NCI-H748 treated with DMSO at 0.1 percent for 48 hours (cell line): ENCODE results near the gene NUB1.

Source experiments
- DNase-seq: peaks from one replicate; lab custom pipeline; 2025; lab: John Stamatoyannopoulos, UW

Gene NUB1

DNA sequence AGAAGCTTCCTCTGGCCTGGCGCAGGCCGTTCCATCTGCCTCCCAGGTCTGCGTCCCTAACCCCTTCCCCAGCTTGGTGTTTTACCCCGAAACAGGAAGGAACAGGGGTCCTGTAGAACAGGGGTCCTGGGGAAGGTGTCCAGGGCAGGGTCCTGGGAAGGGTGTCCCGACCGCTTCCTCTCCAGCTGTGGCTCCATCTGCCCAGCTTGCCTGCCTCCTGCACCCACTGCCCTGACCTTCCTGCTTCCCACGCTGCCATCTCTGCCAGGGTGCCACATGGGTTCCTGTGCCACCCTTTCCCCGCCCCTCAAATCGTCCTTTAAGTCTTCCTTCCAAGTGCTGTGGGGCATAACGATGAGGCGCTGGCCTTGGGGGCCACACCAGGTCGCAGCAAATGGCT is 35.8 kb downstream of the NUB1 start:
- DNase-seq, result no peak

DNA sequence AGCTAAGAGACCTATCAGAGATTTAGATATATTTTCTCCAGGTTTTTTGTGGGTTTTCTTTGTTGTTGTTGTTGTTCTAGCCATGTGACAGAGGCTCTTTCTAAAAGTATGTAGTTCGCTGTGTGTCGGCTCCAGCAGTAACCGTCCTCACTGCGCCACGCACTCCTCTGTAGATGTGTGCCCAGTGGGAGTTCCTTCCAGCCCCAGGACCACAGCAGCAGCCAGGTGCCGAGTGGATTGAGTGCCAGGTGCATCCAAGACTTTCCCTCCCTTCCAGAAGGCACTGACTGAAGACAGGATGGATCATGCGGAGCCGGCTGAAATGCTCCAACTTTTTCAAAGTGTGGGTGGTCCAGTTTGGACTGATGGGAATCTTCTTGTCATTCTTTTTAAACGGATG is 36.4 kb downstream of the NUB1 start:
- DNase-seq, result no peak

DNA sequence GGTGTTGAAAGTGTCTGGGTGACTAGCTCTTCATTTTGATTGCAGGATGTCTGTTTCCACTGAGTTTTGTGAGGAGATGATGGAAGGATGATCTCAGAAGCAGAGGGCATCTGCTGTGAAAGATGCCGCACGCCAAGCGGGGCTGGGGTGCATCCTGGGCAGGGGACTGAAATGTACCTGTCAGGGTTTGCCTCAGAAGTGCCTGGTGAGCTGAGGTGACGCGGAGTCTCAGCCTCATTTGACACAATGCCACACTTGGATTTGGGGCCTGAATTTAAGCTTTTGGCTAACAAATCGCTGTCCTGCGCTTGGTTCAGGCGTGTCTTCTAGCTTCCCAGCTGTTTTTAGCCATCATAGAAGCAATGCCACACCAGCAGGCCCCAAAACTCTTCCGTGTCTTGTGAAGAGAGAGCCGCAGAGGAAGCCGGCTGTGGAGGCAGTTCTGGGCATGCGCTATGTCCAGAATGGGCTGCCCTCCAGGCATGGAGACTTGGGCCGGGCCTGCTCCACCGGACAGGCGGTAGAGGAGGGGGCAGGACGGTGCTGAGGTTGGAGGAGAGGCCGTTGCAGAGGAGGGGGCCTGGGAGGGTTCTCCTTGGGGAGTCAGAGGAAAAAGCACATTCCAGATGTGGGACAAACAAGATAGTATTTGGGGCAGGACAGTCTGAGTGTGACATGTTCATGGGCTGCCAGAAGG is 37.0 kb downstream of the NUB1 start:
- no peak for DNase-seq

DNA sequence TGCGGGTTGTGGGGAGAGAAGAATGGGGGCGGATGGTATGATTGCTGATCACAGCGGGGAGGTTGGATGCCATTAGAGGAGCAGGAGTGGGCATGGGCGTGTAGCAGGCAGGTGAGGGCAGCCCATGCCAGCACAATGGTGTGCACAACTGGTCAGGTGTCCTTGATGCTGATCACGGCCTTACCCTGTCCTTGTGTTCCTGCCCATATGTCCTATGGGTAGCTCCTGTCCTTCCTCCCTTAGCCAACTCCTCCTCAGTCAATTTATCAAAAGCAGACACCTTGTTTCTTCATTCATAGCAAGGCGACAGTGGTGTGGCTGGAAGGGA is 37.5 kb downstream of the NUB1 start:
- DNase-seq, result no peak

DNA sequence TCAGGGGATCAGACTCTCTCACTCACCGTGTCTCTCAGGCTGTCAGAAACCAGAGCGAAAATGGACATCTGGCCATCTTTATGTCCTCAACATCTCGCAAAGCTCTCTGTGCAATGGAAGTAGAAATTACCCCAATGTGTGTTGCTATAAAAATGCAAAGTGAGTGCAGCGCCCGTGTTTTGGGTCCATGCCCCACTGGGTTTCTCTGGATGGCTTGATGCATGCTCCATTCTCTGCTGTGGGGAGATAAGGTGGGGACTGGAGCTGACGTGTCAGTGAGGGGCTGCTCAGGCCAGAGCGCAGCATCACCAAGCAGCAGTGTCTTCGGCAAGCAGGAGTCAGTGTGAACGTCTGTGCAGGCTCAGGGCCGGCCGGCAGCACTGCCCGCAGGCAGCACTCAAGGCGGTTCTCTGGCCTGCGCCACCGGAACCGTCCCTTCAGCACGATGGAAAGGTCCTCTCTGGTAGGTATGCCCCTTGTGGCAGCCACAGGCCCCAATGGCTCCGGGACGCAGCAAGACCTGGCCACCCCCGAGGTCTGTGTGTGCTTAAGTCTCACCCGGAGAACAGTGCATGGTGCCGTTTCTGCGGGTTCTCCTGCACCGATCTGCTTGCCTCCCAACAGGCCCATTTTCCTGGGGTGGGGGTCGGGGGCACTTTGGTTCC is 38.1 kb downstream of the NUB1 start:
- no peak for DNase-seq

DNA sequence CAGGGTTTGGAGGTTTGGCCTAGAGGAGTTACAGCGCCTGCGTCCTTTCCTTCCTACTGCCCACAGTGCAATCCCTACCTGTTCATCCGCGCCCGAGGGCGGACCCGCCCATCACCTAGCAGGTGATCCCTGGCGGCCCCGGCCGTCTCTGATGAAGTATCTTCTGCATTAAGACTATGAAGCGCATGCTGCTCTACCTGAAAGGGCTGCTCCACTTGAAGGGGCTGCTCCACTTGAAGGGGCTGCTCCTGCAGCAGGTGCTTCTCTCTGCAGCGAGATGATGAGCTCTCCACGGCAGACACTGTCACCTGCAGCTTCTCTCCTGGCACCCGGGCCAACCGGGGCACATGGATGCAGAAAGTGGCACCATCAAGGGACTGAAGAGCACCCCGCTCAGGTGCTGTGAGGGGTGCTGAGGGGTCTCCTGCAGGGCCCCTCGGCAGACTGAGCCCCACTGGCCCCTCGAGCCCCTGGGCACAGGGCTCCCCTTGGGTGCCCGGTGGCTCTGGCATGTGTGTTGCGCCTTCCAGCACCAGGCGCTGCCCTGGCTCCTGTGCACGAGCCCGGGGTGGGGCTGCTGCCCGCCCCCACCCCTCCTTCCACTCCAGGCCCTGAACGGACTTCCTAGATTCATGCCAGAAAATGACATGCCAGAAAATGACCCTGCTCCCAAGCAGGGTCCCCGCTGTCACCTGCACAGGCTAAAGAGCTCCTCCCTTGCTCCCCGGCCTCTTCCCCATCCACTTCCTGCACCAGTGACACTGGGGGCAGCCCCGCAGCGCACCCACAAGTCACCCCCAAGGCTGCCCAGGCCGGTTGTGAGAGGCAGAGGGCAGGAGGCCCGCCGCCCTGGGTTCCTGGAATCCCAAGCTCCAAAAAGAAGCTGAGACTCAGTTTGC is 38.8 kb downstream of the NUB1 start:
- DNase-seq, result no peak

DNA sequence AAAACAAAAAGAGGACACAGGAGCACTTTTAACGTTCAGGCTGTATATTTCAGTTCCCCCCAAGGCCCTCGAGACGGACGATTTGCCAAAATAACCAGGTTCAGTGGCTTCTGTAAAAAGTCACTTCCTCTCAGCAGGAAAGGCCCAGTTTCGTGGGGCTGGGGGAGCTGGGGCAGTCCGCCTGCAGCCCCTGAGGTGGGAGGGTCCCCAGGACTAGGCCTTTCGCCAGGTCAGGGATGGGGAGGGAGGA is 39.4 kb downstream of the NUB1 start:
- no peak for DNase-seq

DNA sequence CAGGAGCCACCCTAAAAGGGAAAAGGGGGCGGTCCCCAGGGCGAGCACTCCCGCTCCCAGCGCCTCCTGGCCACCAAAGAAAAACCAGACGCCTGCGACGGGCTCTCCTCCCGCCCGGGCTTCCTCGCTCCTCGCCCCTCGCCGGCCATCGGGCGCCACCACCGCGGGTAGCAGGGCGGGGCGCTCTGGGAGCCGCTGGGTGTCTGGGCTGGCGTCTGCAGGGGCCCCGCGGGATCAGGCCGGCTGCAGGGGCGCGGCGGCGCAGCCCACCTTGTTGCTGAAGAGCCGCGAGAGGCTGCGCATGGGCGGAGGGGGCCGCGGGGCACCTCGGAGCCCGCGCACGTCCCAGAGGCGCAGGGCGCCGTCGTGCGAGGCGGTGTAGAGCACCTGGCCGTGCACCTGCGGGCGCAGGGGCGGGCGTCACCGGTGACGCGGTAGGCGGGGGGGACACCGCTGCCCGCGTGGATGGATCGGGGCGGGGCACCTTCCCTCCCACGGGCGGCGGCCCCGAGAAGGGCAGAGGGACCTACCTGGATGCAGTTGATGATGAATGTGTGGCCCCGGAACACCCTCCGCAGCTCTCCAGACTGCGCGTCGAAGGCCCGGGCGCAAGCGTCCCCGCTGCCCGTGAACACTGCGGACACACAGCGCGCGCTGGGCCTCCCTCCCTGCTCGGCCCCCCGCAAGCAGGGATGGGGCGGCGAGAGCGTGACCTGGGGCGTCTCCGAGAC is 39.9 kb downstream of the NUB1 start:
- DNase-seq, result no peak

DNA sequence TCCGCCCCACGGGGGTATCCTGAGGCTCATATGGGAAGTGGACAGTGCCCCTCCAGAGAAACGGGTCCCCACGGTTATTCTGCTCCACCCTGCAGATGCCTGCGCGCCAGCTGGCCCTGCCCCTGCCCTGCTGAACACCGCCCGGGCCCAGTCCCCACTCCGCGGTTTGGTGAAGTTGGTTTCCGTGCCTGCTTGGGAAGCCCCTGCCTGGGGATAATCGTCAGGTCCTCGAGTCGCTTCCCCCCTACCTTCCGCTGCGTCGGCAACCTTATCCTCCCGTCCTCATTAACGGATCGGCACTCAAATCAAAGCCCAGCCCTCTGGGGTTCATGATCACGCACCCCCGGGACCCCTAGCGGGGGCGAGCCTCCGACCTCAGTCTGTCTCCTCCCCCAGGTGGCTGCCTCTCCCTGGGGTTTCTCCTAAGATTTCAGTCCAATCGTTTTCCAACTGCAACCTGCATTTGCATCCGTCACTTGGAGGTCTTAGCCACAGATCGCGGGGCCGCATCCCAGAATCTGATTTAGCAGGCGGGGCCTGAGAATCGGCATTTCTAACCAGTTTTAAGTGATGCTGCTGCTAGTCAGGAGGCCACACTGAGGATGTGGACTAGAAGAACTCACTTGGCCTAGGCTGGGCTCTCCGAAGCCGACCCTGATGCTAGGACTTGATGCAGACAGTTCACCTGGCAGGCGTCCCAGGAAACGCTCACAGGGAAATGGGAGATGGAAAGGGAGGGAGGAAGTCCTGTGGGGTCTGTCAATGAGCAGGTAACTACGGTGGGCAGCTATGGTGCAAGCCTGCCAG is 40.7 kb downstream of the NUB1 start:
- peak; percentile 2 for DNase-seq

DNA sequence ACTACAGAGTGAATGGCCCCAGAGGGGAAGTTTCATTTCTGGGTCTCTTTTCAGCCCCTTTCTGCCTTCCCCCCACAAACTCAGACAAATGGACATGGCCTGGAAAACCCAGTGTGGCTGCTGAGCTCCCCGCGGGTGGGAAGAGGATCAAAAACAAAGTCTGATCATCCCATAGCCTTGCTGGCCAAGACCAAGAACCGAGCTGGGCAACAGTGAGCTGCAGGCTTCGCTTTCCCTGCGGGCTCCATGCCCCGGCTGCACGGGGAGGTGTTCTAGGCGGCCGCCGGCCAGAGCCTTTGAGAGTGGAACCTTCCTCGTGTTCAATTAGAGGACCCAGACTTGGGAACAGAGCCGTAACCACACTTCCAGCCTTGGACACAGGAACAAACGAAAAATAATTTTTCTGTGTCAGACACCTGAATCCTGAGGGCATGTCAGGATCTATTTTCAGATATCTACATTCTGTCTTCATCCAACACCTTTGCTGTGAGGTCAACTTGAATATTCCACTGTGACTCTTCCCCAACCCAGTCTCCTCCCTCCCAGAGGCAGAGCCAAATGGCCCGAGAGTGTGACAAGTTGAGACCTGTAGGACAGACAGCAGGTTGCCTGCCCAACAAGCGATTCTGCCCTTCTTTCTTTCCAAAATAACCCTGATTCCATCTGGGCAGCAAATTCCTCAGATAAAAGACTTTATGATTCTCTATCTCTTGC is 42.2 kb downstream of the NUB1 start:
- DNase-seq, result no peak

DNA sequence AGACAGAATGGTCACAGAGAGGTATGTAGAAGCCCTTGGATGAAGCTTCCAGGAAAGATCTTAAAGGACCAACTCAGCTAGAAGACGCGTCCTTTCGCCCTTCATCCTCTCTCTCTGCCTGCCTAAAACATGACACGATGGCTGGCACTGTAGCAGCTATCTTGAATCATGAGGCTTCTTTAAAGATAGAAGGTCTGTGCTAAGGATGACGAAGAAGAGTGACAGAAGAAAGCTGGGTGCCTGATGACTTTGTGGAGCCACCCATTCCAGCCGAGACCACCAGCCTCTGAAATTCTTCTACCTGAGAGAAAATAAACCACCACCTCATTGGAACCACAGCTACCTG is 42.7 kb downstream of the NUB1 start:
- DNase-seq, result no peak

DNA sequence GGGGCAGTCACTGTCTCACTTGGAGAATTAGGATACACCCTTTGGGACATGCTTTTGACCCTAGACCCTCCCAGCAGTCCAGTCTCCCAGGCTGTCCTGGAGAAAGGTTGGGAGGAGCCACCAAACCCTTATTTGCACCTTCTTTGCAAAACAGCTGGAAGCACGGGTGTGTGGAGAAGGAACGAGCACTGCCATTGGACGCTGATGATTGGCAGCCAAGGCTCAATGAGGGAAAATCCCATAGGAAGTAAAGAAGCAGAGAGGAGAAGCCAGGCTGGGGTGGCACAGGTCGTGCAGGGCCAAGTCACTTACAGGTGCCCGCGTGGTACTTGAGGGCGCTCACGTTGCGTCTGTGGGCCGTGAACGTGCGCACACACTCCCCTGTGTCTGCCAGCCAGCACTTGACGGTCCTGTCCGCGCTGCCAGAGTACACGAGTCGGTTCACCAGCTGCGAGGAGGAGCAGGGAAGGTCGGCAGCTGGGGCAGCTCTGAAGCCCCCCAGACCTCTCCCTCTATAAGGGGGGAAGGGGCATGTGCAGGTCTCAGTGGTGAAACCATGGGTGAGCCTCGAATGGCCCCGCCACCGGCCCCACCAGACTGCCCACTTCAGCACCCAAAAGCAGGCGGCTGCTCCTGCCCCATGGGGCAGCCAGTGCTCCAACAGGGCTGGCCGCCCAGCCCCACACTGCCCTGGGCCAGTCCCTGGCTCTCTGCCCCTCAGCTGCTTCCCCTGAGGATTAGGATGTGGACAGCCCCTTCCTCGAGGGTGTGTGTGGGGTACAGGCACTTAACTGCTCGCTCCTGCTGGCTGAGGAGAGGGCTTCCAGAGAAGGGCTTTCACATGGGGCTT is 43.4 kb downstream of the NUB1 start:
- DNase-seq, result no peak

DNA sequence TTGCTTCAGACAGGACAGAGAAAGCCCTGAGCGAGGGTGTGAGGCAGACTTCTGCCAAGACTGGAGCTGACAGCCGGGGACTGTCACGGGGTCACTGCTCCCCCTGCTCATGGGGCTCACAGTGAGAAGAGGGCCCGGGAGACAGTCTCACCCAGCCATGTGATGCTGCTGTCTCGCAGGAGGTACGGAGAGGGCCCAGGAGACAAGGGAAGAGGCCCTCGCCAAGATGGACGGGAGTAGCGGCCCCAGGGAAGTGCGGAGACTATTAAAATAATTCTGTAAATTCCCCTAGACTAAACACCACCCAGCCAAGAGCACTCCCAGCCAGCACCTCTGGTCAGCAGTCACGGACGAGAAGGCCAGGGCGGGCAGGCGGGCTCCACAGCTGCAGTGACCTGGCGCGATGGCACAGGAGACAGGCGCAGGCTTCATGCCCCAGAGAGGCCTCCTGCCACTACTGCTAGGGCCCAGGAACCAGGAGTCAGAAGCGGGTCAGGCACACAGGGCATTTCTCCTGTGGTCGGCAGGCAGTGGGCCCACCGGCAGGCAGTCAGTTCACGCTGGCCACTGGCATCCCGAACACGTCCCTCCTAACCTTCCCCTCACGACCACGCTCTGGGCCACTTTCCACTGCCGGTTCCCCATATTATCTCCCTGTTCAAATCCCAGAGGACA is 44.2 kb downstream of the NUB1 start:
- no peak for DNase-seq

DNA sequence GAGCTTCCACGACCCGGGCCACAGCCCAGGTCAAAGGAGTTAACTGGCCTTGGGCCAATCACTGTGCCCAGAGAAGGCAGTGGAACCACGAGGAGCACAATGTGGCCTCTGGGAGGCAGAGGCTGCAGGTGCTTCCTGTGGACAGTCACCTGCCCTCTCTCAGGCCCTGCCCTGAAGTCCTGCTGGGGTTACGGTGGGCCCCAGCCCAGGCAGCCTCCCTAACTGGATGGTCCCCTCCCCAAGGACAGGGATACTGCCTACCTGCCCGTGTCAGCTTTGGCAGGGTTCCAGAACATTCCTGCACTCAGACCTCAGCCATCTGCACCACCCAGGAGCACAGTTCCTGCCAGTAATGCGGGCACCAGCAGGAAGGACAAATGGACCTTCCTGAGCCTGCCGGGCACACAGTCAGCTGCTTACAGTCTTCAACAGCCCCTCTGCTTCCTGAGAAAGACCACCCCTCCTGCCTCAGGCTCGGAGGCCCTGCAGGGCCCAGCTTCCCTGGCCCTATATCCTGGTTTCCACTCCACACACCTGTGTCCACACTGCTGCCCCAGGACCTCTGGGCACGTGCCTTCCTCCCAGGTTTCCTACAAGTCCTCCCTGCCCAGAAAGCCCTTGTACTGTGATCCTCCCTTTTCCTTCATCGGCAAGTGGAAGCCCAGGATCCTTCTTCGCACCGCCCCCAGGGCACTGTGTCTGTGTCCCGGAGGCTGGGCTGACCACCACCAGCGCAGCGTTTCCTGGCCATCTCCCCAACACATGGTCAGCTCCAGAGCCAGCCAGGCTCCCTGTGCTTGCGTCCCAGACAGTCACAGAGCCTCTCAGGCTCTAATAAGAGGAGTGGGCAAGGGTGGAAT is 44.9 kb downstream of the NUB1 start:
- DNase-seq, result no peak

DNA sequence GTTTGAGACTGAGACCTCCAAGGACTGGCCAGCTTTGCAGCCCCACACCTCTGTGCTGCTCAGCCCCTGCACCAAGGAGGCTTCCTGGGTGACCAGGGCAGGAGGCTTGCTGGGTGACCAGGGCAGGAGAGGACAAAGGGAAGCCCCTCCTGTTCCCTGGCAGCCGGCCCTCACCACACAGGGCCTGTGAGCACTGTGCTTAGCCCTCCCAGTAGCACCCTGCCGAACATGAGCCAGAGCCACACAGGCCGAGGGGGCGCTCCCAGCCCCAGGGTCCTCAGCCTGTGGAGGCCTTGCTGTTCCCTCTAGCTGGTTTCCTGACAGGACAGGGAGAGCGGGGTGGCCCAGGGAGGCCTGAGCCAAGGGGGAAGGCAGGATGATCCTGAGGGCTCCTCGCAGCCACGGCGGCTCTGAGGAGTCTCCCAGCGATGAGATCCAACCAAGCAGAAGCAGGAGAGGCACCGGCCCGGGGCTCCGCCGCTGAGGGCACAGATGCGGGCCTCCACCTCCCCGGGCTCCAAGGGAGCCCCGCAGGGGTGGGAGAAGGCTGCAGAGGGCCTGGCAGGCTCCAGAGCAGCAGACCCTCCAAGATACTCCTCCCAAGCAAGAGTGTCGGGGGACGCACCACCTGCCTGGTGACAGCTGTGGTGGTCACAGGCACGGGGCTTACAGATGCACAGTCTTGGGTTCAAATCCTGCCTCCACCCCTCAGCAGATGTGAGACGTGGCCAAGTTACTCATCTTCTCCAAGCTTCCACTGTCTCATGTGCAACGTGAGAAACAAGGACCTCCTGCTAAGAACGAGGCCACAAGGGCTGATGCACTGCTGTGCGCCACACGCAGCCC is 45.8 kb downstream of the NUB1 start:
- DNase-seq, result no peak

DNA sequence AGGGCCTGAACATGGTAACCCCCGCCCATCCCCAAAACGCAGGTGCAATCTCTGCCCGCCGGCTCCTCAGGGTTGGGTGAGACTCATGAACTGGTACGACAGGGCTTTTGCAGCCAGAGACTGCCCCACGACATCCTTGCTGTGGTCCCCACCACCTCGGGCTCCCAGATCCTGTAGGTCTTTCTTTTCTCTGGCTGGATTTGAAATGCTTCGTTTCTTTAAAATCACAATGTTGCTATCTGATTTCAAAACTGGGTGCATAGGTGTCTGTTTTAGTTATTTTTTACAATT is 46.3 kb downstream of the NUB1 start:
- no peak for DNase-seq

DNA sequence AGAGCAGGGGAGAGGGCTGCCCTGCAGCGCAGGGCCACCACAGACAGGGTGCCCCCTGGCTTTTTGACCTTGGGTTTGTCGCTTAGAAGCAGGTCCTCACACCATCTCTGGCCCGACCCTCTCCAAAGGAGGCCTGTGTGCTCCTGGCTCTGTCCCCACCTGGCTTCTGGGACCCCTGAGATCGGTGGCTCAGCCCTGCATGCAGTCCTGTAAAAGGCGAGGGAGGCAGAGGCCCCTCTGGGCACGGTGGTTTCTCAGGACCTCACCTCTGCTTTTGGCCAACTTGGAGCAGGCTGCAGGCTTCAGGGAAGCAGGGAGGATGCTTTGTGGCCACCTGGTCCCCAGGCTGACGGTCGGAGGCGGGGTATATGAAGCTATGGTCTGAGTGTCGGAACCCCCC is 46.8 kb downstream of the NUB1 start:
- DNase-seq, result no peak

DNA sequence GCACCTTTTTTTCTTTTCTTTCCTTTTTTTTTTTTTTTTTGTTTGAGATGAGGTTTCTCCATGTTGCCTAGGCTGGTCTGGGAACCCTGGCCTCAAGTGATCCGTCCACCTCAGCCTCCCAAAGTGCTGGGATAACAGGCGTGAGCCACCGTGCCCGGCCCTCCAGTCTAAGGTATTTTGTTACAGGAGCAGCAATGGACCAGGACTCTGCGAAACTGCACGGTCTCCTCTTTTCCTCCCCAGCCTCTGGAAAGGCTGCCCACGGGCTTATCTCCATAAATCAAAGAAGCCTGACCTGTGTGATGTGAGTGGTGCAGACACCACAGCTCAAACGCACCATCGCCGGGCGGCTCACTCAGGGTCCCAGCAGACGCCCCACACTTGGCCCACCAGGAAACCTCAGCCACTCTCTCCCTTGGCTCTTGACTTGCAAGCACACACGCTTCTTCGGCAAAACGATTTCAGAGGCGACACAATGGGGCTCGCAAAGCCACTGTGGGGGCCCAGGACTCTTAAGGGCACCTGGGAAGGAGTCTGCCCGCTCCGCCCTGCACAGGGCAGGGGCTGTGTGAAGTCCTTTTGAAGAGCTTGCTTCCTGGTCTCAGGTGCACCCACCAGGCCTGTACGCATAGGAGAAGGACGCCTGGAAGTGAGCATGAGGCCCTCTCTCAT is 47.6 kb downstream of the NUB1 start:
- no peak for DNase-seq
